GM12801 (cell line): ENCODE results near the gene KRTAP27-1.

Experiments used
- TF ChIP-seq, protein P1 (sequence below): IDR thresholded peaks from one replicate; pipeline ENCODE4 v1.5.1; 2011; ENCODE audit warnings: control low read depth; ENCODE audit not compliant: insufficient read length; ENCODE audit errors: extremely low read depth

The KRTAP27-1 gene

GRCh38 chr21:30337276-30337744 is at the start of gene KRTAP27-1:
Gene KRTAP27-1 (minus strand): TSS chr21:30337694. CDS start chr21:30337668, 26 bp downstream.
- TF ChIP-seq, protein P1, sequence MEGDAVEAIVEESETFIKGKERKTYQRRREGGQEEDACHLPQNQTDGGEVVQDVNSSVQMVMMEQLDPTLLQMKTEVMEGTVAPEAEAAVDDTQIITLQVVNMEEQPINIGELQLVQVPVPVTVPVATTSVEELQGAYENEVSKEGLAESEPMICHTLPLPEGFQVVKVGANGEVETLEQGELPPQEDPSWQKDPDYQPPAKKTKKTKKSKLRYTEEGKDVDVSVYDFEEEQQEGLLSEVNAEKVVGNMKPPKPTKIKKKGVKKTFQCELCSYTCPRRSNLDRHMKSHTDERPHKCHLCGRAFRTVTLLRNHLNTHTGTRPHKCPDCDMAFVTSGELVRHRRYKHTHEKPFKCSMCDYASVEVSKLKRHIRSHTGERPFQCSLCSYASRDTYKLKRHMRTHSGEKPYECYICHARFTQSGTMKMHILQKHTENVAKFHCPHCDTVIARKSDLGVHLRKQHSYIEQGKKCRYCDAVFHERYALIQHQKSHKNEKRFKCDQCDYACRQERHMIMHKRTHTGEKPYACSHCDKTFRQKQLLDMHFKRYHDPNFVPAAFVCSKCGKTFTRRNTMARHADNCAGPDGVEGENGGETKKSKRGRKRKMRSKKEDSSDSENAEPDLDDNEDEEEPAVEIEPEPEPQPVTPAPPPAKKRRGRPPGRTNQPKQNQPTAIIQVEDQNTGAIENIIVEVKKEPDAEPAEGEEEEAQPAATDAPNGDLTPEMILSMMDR, result no peak

GRCh38 chr21:30382201-30382600 is 44.7 kb upstream of the KRTAP27-1 start:
- TF ChIP-seq, protein P1, result no peak

DNA sequence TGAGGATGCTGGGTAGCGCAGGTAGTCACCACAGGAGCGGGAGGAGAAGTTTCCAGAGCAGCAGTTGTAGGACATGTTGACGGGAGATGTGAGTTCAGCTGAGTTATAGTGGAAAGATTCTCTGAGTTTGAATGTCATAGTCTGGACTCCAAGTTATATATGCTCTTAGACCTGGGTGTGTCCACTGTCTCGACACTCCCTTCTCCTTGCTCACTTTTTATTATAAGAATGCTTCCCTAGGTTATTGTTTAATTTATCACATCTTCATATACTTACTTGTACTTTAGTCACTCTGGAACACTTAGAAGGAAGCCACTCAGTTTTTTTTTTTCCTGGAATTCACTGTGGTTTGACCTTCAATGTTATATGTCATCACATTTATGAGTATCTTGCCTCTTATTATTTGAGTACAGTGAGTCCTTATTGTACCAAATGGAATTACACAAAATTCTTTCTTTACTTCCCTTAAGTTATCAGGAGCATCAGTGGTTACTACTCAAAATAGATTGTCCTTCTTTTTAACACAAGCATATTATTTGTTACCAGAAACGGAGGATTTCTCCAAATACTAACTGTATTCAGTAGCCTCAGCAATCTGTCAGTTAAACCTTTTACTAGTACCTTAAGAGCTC is 34.8 kb upstream of the KRTAP27-1 start, which contains the start of gene KRTAP13-2:
KRTAP13-2 (minus strand) TSS at position 133 of the 632 bp plus-strand sequence; CDS start at position 75, 58 bp downstream.
- TF ChIP-seq, protein P1, result no peak

DNA sequence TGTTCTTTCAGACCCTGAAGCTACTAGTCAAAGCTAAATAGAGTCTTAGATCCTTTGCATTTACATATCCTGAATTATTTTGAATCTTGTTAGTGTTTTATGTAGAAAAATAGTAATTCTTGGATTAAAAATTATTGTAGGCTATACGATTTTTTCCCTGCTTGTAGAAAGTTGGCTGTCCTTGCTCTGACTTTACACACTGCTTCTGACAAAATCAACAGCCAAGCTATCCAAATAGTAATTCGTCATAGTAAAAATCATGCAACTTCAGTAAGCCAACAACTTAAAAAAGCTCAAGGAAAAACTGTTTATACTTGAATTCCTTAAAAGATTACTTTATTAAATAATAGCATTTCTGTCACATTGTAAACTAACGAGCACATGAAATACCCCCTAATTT is 18.4 kb upstream of the KRTAP27-1 start:
- TF ChIP-seq, protein P1, result no peak

GRCh38 chr21:30354308-30355005 is 17.0 kb upstream of the KRTAP27-1 start:
- TF ChIP-seq, protein P1, result no peak

- TF ChIP-seq, protein P1, result no peak
These were observed 14.0 kb upstream of the KRTAP27-1 start for GRCh38 chr21:30351534-30351933.

DNA sequence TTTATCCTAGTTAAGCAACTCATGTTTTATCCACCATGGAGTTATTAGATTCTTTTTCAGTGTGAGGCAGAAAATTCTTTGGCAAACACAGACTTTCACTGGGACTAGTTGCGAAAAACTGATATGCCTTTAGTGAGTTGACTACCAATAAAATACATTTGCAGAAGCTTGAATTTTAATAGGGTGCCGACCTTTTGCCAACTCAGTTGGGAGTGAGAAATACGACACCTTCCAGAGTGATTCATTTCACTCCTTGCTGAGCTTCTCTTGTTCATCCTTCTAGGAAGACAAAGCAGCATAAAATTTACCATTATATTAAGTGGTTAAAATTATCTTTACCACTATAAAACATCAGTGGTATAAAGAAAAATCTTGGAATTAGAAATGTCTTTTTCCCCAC is 12.1 kb upstream of the KRTAP27-1 start:
- TF ChIP-seq, protein P1, result no peak
